ENCODE measurements around the gene CAPN14.

DNA sequence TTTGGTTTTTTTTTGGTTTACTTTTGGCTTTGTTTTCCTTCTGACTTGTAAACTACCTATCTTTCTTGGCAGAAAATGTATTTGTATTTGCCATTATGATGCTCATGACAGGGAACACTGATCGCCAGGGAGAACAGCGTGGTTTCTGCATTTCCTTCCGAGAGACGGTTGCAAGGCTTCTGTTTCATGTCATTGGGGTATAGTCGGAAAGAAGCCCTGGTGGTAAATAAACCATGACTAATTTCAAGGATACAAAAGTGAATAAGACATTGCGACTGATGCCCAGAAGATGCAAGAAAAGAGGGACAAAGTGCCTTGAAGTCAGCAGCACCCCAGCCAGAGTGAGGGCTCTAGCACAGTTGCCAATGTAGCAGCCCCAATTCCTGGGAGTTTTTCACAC is 4.2 kb upstream of the CAPN14 start:
- TF ChIP-seq POLR2A (IDR thresholded peaks at IDR 0.05) (no peak), CTCF (IDR thresholded peaks at IDR 0.05) (no peak), POLR2AphosphoS5 (IDR thresholded peaks at IDR 0.05) (no peak), EP300 (IDR thresholded peaks at IDR 0.05; ENCODE audit: low read depth) (no peak)

Measured in transverse colon (tissue), 4 donors.